Measurements from ENCODE around the gene MAPRE2.
"Not testable (repeated sequence)": the region's sequence is repeated elsewhere in the genome, so short reads cannot be mapped to it uniquely, and the experiment has no call there.

The MAPRE2 gene

DNA sequence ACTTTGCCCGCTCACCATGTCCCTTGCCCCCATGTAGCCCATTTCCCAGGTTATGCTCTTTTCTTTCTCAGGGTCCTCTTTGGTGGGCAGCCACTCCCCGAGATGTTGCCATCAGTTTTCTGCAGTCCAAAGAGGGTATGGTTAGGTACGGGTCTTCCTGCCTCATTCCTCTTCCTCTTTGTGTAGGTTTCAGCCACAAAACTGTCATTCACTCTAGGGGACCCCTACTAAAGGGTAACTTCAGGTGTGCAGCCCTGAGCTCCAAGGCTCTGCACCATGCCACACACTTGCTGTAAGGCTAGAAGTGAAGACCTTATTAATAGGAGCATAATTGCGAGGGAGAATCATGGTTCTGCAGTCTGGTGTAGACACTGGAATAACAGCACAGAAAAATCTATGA, 99.9 kb downstream of the MAPRE2 start:
- H3K4me1 ChIP-seq (ENCODE audit: insufficient read depth, insufficient read length), result peaks cover 3% of the 10 kb centered on the region
- H3K36me3 ChIP-seq (ENCODE audit: insufficient read depth, insufficient read length, low read length), result peaks cover 23% of the 10 kb centered on the region
- no peak overlapping the region for H3K9ac ChIP-seq (ENCODE audit: insufficient read length, low read depth)
- TF ChIP-seq YY1 (IDR thresholded peaks at IDR 0.05; ENCODE audit: insufficient read depth, insufficient read length) (no peak), SUZ12 (IDR thresholded peaks at IDR 0.05; ENCODE audit: extremely low read depth, insufficient read depth, insufficient read length) (no peak), ZNF274 (IDR thresholded peaks at IDR 0.05; ENCODE audit: low read depth, low read length) (no peak)
- H3K9me3 ChIP-seq (ENCODE audit: insufficient read depth, low read length), result no peaks in the 10 kb centered on the region
- H3K4me3 ChIP-seq (ENCODE audit: insufficient read length, low read depth), result no peak overlapping the region
- H3K27me3 ChIP-seq (ENCODE audit: insufficient read depth, insufficient read length), result no peaks in the 10 kb centered on the region
- no peak for DNase-seq (ENCODE audit: low read depth, low spot score)

DNA sequence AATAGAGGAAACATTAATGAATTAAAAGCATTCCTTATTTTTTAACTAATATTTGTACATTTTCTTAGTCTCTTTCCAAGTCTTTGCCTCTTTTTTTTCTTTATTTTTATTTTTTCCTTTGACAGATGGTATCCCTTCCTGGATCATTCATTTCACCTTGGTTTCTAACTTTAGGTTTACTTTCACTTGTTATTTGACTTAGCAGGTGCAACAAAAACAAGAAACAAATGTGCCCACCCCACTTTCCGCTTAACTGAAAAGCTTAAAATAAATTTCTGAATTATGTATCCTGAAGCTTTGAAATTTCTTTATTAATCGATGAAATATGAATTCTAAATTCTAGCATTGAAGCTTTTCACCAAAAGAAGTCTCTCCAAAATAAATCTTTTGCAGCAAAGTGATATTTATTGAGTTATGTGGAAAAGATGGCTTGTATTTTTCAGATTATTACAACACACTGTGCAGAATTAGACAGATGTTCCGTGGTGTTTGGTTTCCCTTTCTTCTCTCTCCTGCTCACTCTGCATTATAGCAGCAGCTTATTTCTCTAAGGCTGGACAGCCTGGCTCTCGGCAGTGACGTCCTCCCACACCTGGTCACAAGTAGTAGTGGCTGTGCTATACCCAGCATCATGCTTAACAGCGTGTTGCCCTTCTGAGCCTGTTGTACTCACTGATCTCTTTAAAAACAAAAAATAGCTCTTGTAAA, 100.5 kb downstream of the MAPRE2 start:
- TF ChIP-seq SUZ12 (IDR thresholded peaks at IDR 0.05; ENCODE audit: extremely low read depth, insufficient read depth, insufficient read length) (no peak), ZNF274 (IDR thresholded peaks at IDR 0.05; ENCODE audit: low read depth, low read length) (no peak), YY1 (IDR thresholded peaks at IDR 0.05; ENCODE audit: insufficient read depth, insufficient read length) (no peak)
- no peak for DNase-seq (ENCODE audit: low read depth, low spot score)
- no peaks in the 10 kb centered on the region for H3K27me3 ChIP-seq (ENCODE audit: insufficient read depth, insufficient read length)
- peaks cover 18% of the 10 kb centered on the region for H3K36me3 ChIP-seq (ENCODE audit: insufficient read depth, insufficient read length, low read length)
- no peaks in the 10 kb centered on the region for H3K9me3 ChIP-seq (ENCODE audit: insufficient read depth, low read length)
- H3K4me3 ChIP-seq (ENCODE audit: insufficient read length, low read depth), result no peak overlapping the region
- no peak overlapping the region for H3K9ac ChIP-seq (ENCODE audit: insufficient read length, low read depth)
- H3K4me1 ChIP-seq (ENCODE audit: insufficient read depth, insufficient read length), result peaks cover 3% of the 10 kb centered on the region

DNA sequence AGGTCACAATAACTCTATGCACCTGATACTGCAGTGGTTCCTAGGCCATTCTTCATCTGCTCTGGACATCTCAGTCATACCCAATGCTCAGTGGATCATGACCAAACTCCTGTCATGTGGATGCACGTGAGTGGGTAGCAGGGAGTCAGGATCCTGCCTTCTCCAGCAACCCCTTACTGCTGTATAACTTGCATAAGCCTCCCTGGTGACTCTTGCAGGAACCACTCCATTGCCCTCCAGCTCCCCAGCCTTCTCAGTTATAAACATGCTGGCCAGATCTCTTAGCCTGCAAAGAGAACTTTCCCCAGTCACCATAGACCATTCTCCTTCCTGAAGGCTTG, 101.0 kb downstream of the MAPRE2 start:
- Histone ChIP-seq H3K4me3 (ENCODE audit: insufficient read length, low read depth) (no peak overlapping the region), H3K9me3 (ENCODE audit: insufficient read depth, low read length) (no peaks in the 10 kb centered on the region), H3K4me1 (ENCODE audit: insufficient read depth, insufficient read length) (peaks cover 3% of the 10 kb centered on the region), H3K9ac (ENCODE audit: insufficient read length, low read depth) (no peak overlapping the region), H3K36me3 (ENCODE audit: insufficient read depth, insufficient read length, low read length) (peaks cover 18% of the 10 kb centered on the region), H3K27me3 (ENCODE audit: insufficient read depth, insufficient read length) (no peaks in the 10 kb centered on the region)
- TF ChIP-seq ZNF274 (IDR thresholded peaks at IDR 0.05; ENCODE audit: low read depth, low read length), result no peak
- no peak for TF ChIP-seq SUZ12 (IDR thresholded peaks at IDR 0.05; ENCODE audit: extremely low read depth, insufficient read depth, insufficient read length)
- TF ChIP-seq YY1 (IDR thresholded peaks at IDR 0.05; ENCODE audit: insufficient read depth, insufficient read length), result no peak
- DNase-seq (ENCODE audit: low read depth, low spot score), result no peak

DNA sequence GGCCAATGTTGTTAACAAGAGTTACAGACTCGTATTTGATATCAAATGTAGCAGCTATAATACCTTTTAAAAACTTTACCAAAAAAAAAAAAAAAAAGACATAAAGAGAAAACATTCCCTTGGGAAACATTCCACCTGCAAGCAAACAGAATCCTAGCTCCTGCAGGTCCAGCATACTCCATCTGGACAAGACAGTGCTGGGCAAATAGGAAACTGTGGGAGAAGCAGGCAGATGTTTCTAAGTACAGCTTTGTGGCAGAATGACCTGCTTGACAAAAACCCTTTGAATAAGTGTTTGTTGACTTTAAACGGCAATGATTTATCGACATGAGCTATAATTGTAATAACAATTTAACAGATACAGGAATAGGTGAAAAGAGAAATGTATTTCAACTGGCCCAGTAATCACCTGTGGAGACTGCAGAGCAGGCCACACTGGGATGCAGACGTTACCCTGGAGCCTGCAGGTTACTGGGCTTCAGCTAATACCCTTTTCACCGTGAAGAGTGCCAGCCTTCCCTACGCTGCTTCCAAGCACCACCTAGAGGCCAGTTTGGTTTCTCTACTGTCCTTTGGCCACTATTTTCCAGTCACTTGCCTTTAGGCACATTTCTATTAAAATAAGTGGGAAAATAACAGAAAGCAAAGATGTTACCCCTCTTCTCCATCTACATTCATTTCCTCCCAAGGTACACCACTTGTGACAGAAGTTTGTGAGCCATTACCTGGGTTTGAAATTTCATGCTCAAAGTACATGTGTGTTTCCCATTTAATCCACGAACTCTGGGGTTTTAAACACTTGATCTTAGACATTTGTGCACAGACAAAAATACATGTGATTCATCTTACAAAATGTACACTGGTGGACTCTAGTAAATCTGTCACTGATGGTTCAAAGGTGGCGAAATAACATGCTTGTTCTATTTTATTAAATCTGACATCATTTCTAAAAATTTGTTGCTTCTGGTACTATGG, 102.7 kb downstream of the MAPRE2 start:
- H3K9ac ChIP-seq (ENCODE audit: insufficient read length, low read depth), result no peak overlapping the region
- H3K4me1 ChIP-seq (ENCODE audit: insufficient read depth, insufficient read length), result peaks cover 3% of the 10 kb centered on the region
- H3K9me3 ChIP-seq (ENCODE audit: insufficient read depth, low read length), result no peaks in the 10 kb centered on the region
- H3K36me3 ChIP-seq (ENCODE audit: insufficient read depth, insufficient read length, low read length), result peaks cover 13% of the 10 kb centered on the region
- peak; percentile 38 for DNase-seq (ENCODE audit: low read depth, low spot score)
- H3K27me3 ChIP-seq (ENCODE audit: insufficient read depth, insufficient read length), result no peaks in the 10 kb centered on the region
- H3K4me3 ChIP-seq (ENCODE audit: insufficient read length, low read depth), result no peak overlapping the region
- TF ChIP-seq ZNF274 (IDR thresholded peaks at IDR 0.05; ENCODE audit: low read depth, low read length) (no peak), SUZ12 (IDR thresholded peaks at IDR 0.05; ENCODE audit: extremely low read depth, insufficient read depth, insufficient read length) (no peak), YY1 (IDR thresholded peaks at IDR 0.05; ENCODE audit: insufficient read depth, insufficient read length) (no peak)

DNA sequence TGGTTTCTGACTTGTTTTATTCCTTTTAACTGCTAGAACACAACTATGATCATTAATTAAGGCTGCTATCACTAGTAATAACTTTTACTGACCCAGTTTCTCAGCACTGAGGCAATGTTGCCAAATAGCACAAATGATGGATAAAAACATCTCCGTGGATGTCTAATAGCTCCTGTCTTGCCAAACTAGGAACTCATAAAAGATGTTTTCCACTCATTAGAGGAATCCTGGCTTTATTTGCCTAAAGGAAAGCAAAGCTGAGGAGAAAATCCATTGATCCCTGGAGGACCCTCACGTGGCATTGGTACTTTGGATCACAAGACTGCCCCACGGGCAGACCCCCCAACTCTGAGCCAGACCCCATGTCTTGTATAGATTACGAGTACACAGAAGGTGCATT, 103.5 kb downstream of the MAPRE2 start:
- Histone ChIP-seq H3K36me3 (ENCODE audit: insufficient read depth, insufficient read length, low read length) (peaks cover 13% of the 10 kb centered on the region), H3K4me3 (ENCODE audit: insufficient read length, low read depth) (no peak overlapping the region), H3K9me3 (ENCODE audit: insufficient read depth, low read length) (no peaks in the 10 kb centered on the region), H3K9ac (ENCODE audit: insufficient read length, low read depth) (no peak overlapping the region), H3K4me1 (ENCODE audit: insufficient read depth, insufficient read length) (no peaks in the 10 kb centered on the region), H3K27me3 (ENCODE audit: insufficient read depth, insufficient read length) (no peaks in the 10 kb centered on the region)
- DNase-seq (ENCODE audit: low read depth, low spot score), result no peak
- TF ChIP-seq YY1 (IDR thresholded peaks at IDR 0.05; ENCODE audit: insufficient read depth, insufficient read length) (no peak), SUZ12 (IDR thresholded peaks at IDR 0.05; ENCODE audit: extremely low read depth, insufficient read depth, insufficient read length) (no peak), ZNF274 (IDR thresholded peaks at IDR 0.05; ENCODE audit: low read depth, low read length) (no peak)

DNA sequence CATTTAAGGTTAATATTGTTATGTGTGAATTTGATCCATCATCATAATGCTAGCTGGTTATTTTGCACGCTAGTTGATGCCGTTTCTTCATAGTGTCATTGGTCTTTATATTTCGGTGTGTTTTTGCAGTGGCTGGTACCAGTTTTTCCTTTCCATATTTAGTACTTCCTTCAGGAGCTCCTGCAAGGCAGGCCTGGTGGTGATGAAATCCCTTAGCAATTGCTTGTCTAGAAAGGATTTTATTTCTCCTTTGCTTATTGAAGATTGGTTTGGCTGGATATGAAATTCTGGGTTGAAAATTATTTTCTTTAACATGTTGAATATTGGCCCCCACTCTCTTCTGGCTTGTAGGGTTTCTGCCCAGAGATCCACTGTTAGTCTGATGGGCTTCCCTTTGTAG, 109.0 kb downstream of the MAPRE2 start:
- H3K4me1 ChIP-seq (ENCODE audit: insufficient read depth, insufficient read length); H3K9me3 ChIP-seq (ENCODE audit: insufficient read depth, low read length); DNase-seq (ENCODE audit: low read depth, low spot score); H3K27me3 ChIP-seq (ENCODE audit: insufficient read depth, insufficient read length); H3K36me3 ChIP-seq (ENCODE audit: insufficient read depth, insufficient read length, low read length); H3K4me3 ChIP-seq (ENCODE audit: insufficient read length, low read depth); H3K9ac ChIP-seq (ENCODE audit: insufficient read length, low read depth): not testable (repeated sequence)

DNA sequence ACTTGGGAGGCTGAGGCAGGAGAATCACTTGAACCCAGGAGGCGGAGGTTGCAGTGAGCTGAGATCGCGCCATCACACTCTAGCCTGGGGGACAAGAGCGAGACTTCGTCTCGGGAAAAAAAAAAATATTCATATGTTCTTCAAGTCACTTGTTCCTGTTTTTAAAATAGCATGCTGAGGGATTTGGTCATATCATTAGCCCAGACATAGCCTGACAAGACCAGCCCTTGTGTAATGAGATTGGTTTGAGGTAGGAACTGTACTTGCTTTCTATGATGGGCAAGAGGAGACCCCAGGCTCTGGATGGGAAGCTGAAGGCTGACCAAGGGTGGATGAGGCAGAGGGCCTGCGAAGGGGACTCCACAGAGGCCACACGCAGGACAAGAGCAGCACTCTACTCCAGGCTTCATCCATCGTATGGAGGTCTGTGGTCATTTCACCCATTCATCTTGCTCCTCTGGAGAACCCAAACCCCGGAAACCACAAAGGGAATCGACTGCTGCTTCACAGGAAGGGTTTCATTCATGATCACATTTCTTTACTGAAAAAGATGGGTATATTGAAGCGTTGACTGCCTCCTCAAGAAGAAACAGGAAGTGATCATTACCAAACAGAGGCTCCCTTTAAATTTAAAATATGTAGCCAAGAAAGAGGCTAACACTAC, 112.5 kb downstream of the MAPRE2 start:
- no peak for DNase-seq (ENCODE audit: low read depth, low spot score)
- H3K9ac ChIP-seq (ENCODE audit: insufficient read length, low read depth), result no peak overlapping the region
- TF ChIP-seq SUZ12 (IDR thresholded peaks at IDR 0.05; ENCODE audit: extremely low read depth, insufficient read depth, insufficient read length), result no peak
- TF ChIP-seq ZNF274 (IDR thresholded peaks at IDR 0.05; ENCODE audit: low read depth, low read length), result no peak
- no peak for TF ChIP-seq YY1 (IDR thresholded peaks at IDR 0.05; ENCODE audit: insufficient read depth, insufficient read length)
- H3K4me3 ChIP-seq (ENCODE audit: insufficient read length, low read depth), result no peak overlapping the region
- no peaks in the 10 kb centered on the region for H3K36me3 ChIP-seq (ENCODE audit: insufficient read depth, insufficient read length, low read length)
- H3K9me3 ChIP-seq (ENCODE audit: insufficient read depth, low read length), result no peaks in the 10 kb centered on the region
- peaks cover 2% of the 10 kb centered on the region for H3K4me1 ChIP-seq (ENCODE audit: insufficient read depth, insufficient read length)
- H3K27me3 ChIP-seq (ENCODE audit: insufficient read depth, insufficient read length), result no peaks in the 10 kb centered on the region

Measured in NT2/D1 (cell line).